ENCODE measurements around the gene TYW3.
"Not testable (repeated sequence)": the region's sequence is repeated elsewhere in the genome, so short reads cannot be mapped to it uniquely, and the experiment has no call there.

Gene TYW3

GRCh38 chr1:74732071-74732946 lies 643 bp upstream of the TYW3 start:
- not testable (repeated sequence) for FAIRE-seq

- peak; percentile 72 for FAIRE-seq
These were observed 892 bp downstream of the TYW3 start for GRCh38 chr1:74733604-74734484.

- no peak for FAIRE-seq
These were observed 4.4 kb downstream of the TYW3 start for GRCh38 chr1:74737333-74737732.

- FAIRE-seq: not testable (repeated sequence)
These were observed 7.5 kb downstream of the TYW3 start for GRCh38 chr1:74740307-74740980.

GRCh38 chr1:74745247-74745646 lies 12.3 kb downstream of the TYW3 start:
- FAIRE-seq: not testable (repeated sequence)

GRCh38 chr1:74748960-74749359 lies 16.0 kb downstream of the TYW3 start:
- no peak for FAIRE-seq

- FAIRE-seq: no peak
These were observed 20.2 kb downstream of the TYW3 start for GRCh38 chr1:74753104-74753503.

- FAIRE-seq: no peak
These were observed 22.5 kb downstream of the TYW3 start for GRCh38 chr1:74755475-74755874.

GRCh38 chr1:74756650-74757049 lies 23.7 kb downstream of the TYW3 start:
- FAIRE-seq: not testable (repeated sequence)

GRCh38 chr1:74763807-74764206 lies 30.9 kb downstream of the TYW3 start:
- no peak for FAIRE-seq

GRCh38 chr1:74766579-74766978 lies 33.6 kb downstream of the TYW3 start:
- no peak for FAIRE-seq

GRCh38 chr1:74767490-74767889 lies 34.5 kb downstream of the TYW3 start:
- FAIRE-seq: no peak

GRCh38 chr1:74771913-74772515 lies 39.1 kb downstream of the TYW3 start:
- peak; percentile 94 for FAIRE-seq

- FAIRE-seq: no peak
These were observed 40.0 kb downstream of the TYW3 start for GRCh38 chr1:74772945-74773344.

- FAIRE-seq: no peak
These were observed 40.6 kb downstream of the TYW3 start for GRCh38 chr1:74773582-74773981.

- no peak for FAIRE-seq
These were observed 42.8 kb downstream of the TYW3 start for GRCh38 chr1:74775735-74776134.

GRCh38 chr1:74777525-74777924 lies 44.6 kb downstream of the TYW3 start:
- no peak for FAIRE-seq

- FAIRE-seq: no peak
These were observed 46.8 kb downstream of the TYW3 start for GRCh38 chr1:74779750-74780149.

- no peak for FAIRE-seq
These were observed 47.6 kb downstream of the TYW3 start for GRCh38 chr1:74780594-74780993.

GRCh38 chr1:74785944-74786343 lies 53.0 kb downstream of the TYW3 start:
- FAIRE-seq: no peak

GRCh38 chr1:74790453-74790852 lies 57.5 kb downstream of the TYW3 start:
- no peak for FAIRE-seq

GRCh38 chr1:74791491-74791890 lies 58.5 kb downstream of the TYW3 start:
- no peak for FAIRE-seq
